Pancreas (tissue), 10 donors: ENCODE results near the gene BCL2L2. TPM values are rescaled to one million over a fixed set of nuclear protein-coding genes. Genes with fewer than 3 reads are reported as not detected.

Experiments used
- ATAC-seq, 4 donors: fragments of 200-7000 bp; cut with Tn5 transposase; one replicate each; pipeline versions ENCODE4 v1.8.0 to v1.9.1; 2020; ENCODE audit warnings: mild to moderate bottlenecking in 4 of 4, moderate library complexity in 4 of 4
- DNase-seq, 6 donors: peaks; one replicate each; pipeline ENCODE4 v3.0.0-alpha.2; 2020
- FAIRE-seq: peaks from 2 replicates; lab custom pipeline; 2012; peaks lifted over from hg19 to GRCh38; lab: Jason Lieb, UNC
- H3K27ac ChIP-seq, 4 donors: fragments of 200-600 bp; sonication (generic); 1 replicate in 3 of 4; 2 replicates in 1 of 4; pipeline versions ENCODE4 v1.5.0 to v1.8.0; 2020
- H3K27me3 ChIP-seq, 4 donors: fragments of 200-600 bp; one replicate each; pipeline ENCODE4 v1.8.0; 2021
- H3K36me3 ChIP-seq, 3 donors: fragments of 200-600 bp; sonication (generic) in 1 of 3; one replicate each; pipeline versions ENCODE4 v1.5.0 to v1.8.0; 2020 to 2021
- H3K4me1 ChIP-seq, 3 donors: fragments of 200-600 bp; one replicate each; pipeline ENCODE4 v1.8.0; 2021
- H3K4me3 ChIP-seq, 4 donors: fragments of 200-600 bp; sonication (generic) in 2 of 4; one replicate each; pipeline versions ENCODE4 v1.5.0 to v1.8.0; 2020 to 2021
- H3K9me3 ChIP-seq, 4 donors: fragments of 200-600 bp; one replicate each; pipeline ENCODE4 v1.8.0; 2021
- CTCF ChIP-seq, 4 donors: fragments of 200-600 bp; sonication (generic) in 3 of 4; IDR thresholded peaks; one replicate each; pipeline versions ENCODE4 v1.5.0 to v1.8.0; 2021; ENCODE audit warnings: antibody characterized with exemption in 4 of 4
- WGBS, 2 donors: extraction: QIAGEN DNeasy Blood & Tissue Kit; methylation state at CpG; one replicate each; pipeline ENCODE4 v1.1.7; 2013; 5-methylcytosine and 5-hydroxymethylcytosine counted together
- intact Hi-C, 3 donors: fragments of 100-400 bp; cut with DNase I; formaldehyde crosslinking; loops; one replicate each; pipeline versions ENCODE4 v1.11.1 to v1.14.2; 2022
- polyA plus RNA-seq, 2 donors: library from polyadenylated mRNA; stranded (reverse); fragments of 200-250 nt; gene quantifications; one replicate each; pipeline ENCODE4 v1.2.3, GENCODE V29; 2013
- total RNA-seq, 6 donors: library from RNA; stranded (reverse); fragmentation: NEBNext Ultra II Directional in 4 of 6; extraction: Animal tissue kit (Norgen Biotek cat#: 25700) in 4 of 6; gene quantifications; one replicate each; pipeline versions ENCODE4 v1.2.1 to v1.2.4, GENCODE V29; 2021 to 2023
- donor health status: healthy with polysubstance abuse.
- donor health status: DM: no; HTN: no; CAD: no; lungs with moderate emphysema.
- donor health status: DM: no; HTN: no; CAD: no.
- donor health status: control.
- donor health status: control.
- donor health status: Bipolar disorder and iron deficiency.
- donor health status: DM: yes; HTN: yes; CAD: no.
- donor health status: DM: no; HTN: no; CAD: no.
- donor health status: DM: no; HTN: no; CAD: no.
- donor health status: DM: yes; HTN: yes; CAD: no.

The BCL2L2 gene
- total and polyA plus RNA-seq, 8 donors: 24.8 to 31.6 (median 27.0) TPM

- WGBS, 2 donors: 74 to 83% methylated on average over 10 to 11 of the region's 11 CpGs
- Histone ChIP-seq H3K27ac (no peak overlapping the region), H3K27me3 (no peaks in the 10 kb centered on the region), H3K36me3 (no peaks in the 10 kb centered on the region), H3K4me3 (no peak overlapping the region), H3K9me3 (no peaks in the 10 kb centered on the region), H3K4me1 (no peaks in the 10 kb centered on the region)
- intact Hi-C loops: no loop called here
- no peak for FAIRE-seq
- no peak for TF ChIP-seq CTCF (IDR thresholded peaks at IDR 0.05)
- ATAC-seq: no peak
- peak in 1 of 6 donors; percentile 65 for DNase-seq
Measured at GRCh38 chr14:23359167-23359626, 52.6 kb downstream of the BCL2L2 start.

GRCh38 chr14:23359722-23360447 is 53.3 kb downstream of the BCL2L2 start:
- DNase-seq: no peak
- Histone ChIP-seq H3K27me3 (peaks cover 0 to 2% (median 0%) of the 10 kb centered on the region in 4 donors), H3K4me1 (no peaks in the 10 kb centered on the region), H3K36me3 (no peaks in the 10 kb centered on the region), H3K27ac (no peak overlapping the region), H3K9me3 (no peaks in the 10 kb centered on the region), H3K4me3 (no peak overlapping the region)
- TF ChIP-seq CTCF (IDR thresholded peaks at IDR 0.05): no peak
- intact Hi-C loops: no loop called here
- 80 to 90% methylated on average over 22 of the region's 22 CpGs for WGBS, 2 donors
- no peak for FAIRE-seq
- no peak for ATAC-seq

GRCh38 chr14:23360496-23360895 is 53.9 kb downstream of the BCL2L2 start:
- intact Hi-C loops: no loop called here
- DNase-seq: peak in 1 of 6 donors; percentile 57
- Histone ChIP-seq H3K36me3 (no peaks in the 10 kb centered on the region), H3K4me3 (no peak overlapping the region), H3K4me1 (no peaks in the 10 kb centered on the region), H3K27ac (no peak overlapping the region), H3K9me3 (no peaks in the 10 kb centered on the region), H3K27me3 (peaks cover 0 to 6% (median 0%) of the 10 kb centered on the region in 4 donors)
- WGBS, 2 donors: 62 to 77% methylated on average over 10 to 11 of the region's 11 CpGs
- ATAC-seq: no peak
- no peak for TF ChIP-seq CTCF (IDR thresholded peaks at IDR 0.05)
- FAIRE-seq: no peak

GRCh38 chr14:23361320-23361719 is 54.7 kb downstream of the BCL2L2 start:
- no peak overlapping the region for H3K27ac ChIP-seq
- TF ChIP-seq CTCF (IDR thresholded peaks at IDR 0.05): no peak
- intact Hi-C loops: no loop called here
- peak in 1 of 4 donors; percentile 11 for ATAC-seq
- H3K27me3 ChIP-seq: peaks cover 0 to 9% (median 0%) of the 10 kb centered on the region in 4 donors
- no peaks in the 10 kb centered on the region for H3K36me3 ChIP-seq
- no peaks in the 10 kb centered on the region for H3K9me3 ChIP-seq
- H3K4me3 ChIP-seq: no peak overlapping the region
- no peak for FAIRE-seq
- no peak for DNase-seq
- H3K4me1 ChIP-seq: no peaks in the 10 kb centered on the region

Other genes with a start within 250 kb of the BCL2L2 start
- 1 to 10 TPM in 5 of 6 donors, under 1 TPM in 1; 0.91 to 3.4 (median 1.3) TPM for gene CDH24, start 249.3 kb upstream of the BCL2L2 start, total RNA-seq
- 10 to 100 TPM in 1 of 2 donors, 1 to 10 TPM in 1; 9.6 to 11.8 TPM for gene CDH24, start 249.3 kb upstream of the BCL2L2 start, polyA plus RNA-seq
- gene ACIN1, start 211.7 kb upstream of the BCL2L2 start, total RNA-seq: 100 to 1,000 TPM in 1 of 6 donors, 10 to 100 TPM in 5; 43.1 to 106 (median 55.9) TPM
- 100 to 1,000 TPM; 134 to 152 TPM for gene ACIN1, start 211.7 kb upstream of the BCL2L2 start, polyA plus RNA-seq
- 10 to 100 TPM in 4 of 6 donors, 1 to 10 TPM in 2; 7.5 to 22.7 (median 13.6) TPM for gene C14orf119, start 211.3 kb upstream of the BCL2L2 start, total RNA-seq
- 10 to 100 TPM; 10.4 to 20.8 TPM for gene C14orf119, start 211.3 kb upstream of the BCL2L2 start, polyA plus RNA-seq
- not detected for gene CIROP, start 201.8 kb upstream of the BCL2L2 start, total RNA-seq
- gene CIROP, start 201.8 kb upstream of the BCL2L2 start, polyA plus RNA-seq: not detected
- not detected for gene CEBPE, start 187.6 kb upstream of the BCL2L2 start, total RNA-seq
- not detected for gene CEBPE, start 187.6 kb upstream of the BCL2L2 start, polyA plus RNA-seq
- 10 to 100 TPM; 11.5 to 33.5 (median 23.2) TPM for gene SLC7A8, start 123.2 kb upstream of the BCL2L2 start, total RNA-seq
- gene SLC7A8, start 123.2 kb upstream of the BCL2L2 start, polyA plus RNA-seq: 10 to 100 TPM; 36.3 to 70.8 TPM
- under 1 TPM in 2 of 6 donors, not detected in 4; 0.12 to 0.29 TPM for gene RNF212B, start 68.9 kb upstream of the BCL2L2 start, total RNA-seq
- not detected for gene RNF212B, start 68.9 kb upstream of the BCL2L2 start, polyA plus RNA-seq
- 10 to 100 TPM in 1 of 6 donors, 1 to 10 TPM in 5; 4.5 to 10.3 (median 6.0) TPM for gene HOMEZ, start 20.7 kb upstream of the BCL2L2 start, total RNA-seq
- 1 to 10 TPM; 4.9 to 5.9 TPM for gene HOMEZ, start 20.7 kb upstream of the BCL2L2 start, polyA plus RNA-seq
- 10 to 100 TPM in 2 of 6 donors, 1 to 10 TPM in 4; 4.1 to 12.8 (median 5.6) TPM for gene PPP1R3E, start 4.0 kb upstream of the BCL2L2 start, total RNA-seq
- 10 to 100 TPM; 18.0 to 25.9 TPM for gene PPP1R3E, start 4.0 kb upstream of the BCL2L2 start, polyA plus RNA-seq
- gene PABPN1, start 14.6 kb downstream of the BCL2L2 start, total RNA-seq: 10 to 100 TPM; 32.6 to 82.2 (median 45.0) TPM
- gene PABPN1, start 14.6 kb downstream of the BCL2L2 start, polyA plus RNA-seq: 100 to 1,000 TPM; 154 to 166 TPM
- gene SLC22A17, start 46.1 kb downstream of the BCL2L2 start, total RNA-seq: 10 to 100 TPM in 4 of 6 donors, 1 to 10 TPM in 2; 6.4 to 19.6 (median 10.3) TPM
- gene SLC22A17, start 46.1 kb downstream of the BCL2L2 start, polyA plus RNA-seq: 10 to 100 TPM; 29.9 to 90.7 TPM
- 1 to 10 TPM in 2 of 6 donors, under 1 TPM in 4; 0.23 to 2.2 (median 0.71) TPM for gene EFS, start 58.3 kb downstream of the BCL2L2 start, total RNA-seq
- gene EFS, start 58.3 kb downstream of the BCL2L2 start, polyA plus RNA-seq: 1 to 10 TPM; 1.7 to 3.0 TPM
- gene IL25, start 66.0 kb downstream of the BCL2L2 start, total RNA-seq: not detected
- not detected for gene IL25, start 66.0 kb downstream of the BCL2L2 start, polyA plus RNA-seq
- under 1 TPM in 1 of 6 donors, not detected in 5; 0.25 TPM for gene CMTM5, start 70.2 kb downstream of the BCL2L2 start, total RNA-seq
- gene CMTM5, start 70.2 kb downstream of the BCL2L2 start, polyA plus RNA-seq: under 1 TPM; 0.16 to 0.53 TPM
- under 1 TPM in 4 of 6 donors, not detected in 2; 0.03 to 0.16 (median 0.05) TPM for gene MYH6, start 101.4 kb downstream of the BCL2L2 start, total RNA-seq
- gene MYH6, start 101.4 kb downstream of the BCL2L2 start, polyA plus RNA-seq: under 1 TPM; 0.56 to 0.72 TPM
- gene MYH7, start 128.8 kb downstream of the BCL2L2 start, total RNA-seq: 1 to 10 TPM in 1 of 6 donors, under 1 TPM in 5; 0.19 to 6.3 (median 0.40) TPM
- gene MYH7, start 128.8 kb downstream of the BCL2L2 start, polyA plus RNA-seq: 1 to 10 TPM in 1 of 2 donors, under 1 TPM in 1; 0.34 to 1.1 TPM
- 10 to 100 TPM in 5 of 6 donors, 1 to 10 TPM in 1; 9.8 to 18.8 (median 15.4) TPM for gene NGDN, start 162.9 kb downstream of the BCL2L2 start, total RNA-seq
- gene NGDN, start 162.9 kb downstream of the BCL2L2 start, polyA plus RNA-seq: 10 to 100 TPM; 18.3 to 33.7 TPM
- gene ZFHX2, start 244.9 kb downstream of the BCL2L2 start, total RNA-seq: 1 to 10 TPM in 3 of 6 donors, under 1 TPM in 3; 0.63 to 3.8 (median 1.0) TPM
- gene ZFHX2, start 244.9 kb downstream of the BCL2L2 start, polyA plus RNA-seq: 1 to 10 TPM; 1.7 to 3.0 TPM
- 10 to 100 TPM in 1 of 6 donors, 1 to 10 TPM in 5; 5.6 to 11.6 (median 8.4) TPM for gene THTPA, start 249.4 kb downstream of the BCL2L2 start, total RNA-seq
- gene THTPA, start 249.4 kb downstream of the BCL2L2 start, polyA plus RNA-seq: 10 to 100 TPM; 11.9 TPM